CD8-positive, alpha-beta memory T cell (primary cell): ENCODE results near the gene NRN1. TPM values are rescaled to one million over a fixed set of nuclear protein-coding genes. Genes with fewer than 3 reads are reported as not detected.

Experiments used
- CTCF ChIA-PET: fragments of 350-600 bp; sonication (Branson Sonifier 250); formaldehyde crosslinking; loops from one replicate; lab custom pipeline; 2021; ENCODE audit warnings: antibody characterized with exemption; lab: Charles Lee
- POLR2A ChIA-PET: fragments of 350-600 bp; sonication (Branson Sonifier 250); formaldehyde crosslinking; loops from one replicate; lab custom pipeline; 2021; ENCODE audit warnings: antibody characterized with exemption; lab: Charles Lee
- DNase-seq, 5 donors: peaks; one replicate each; pipeline versions ENCODE4 v3.0.0 to v3.0.0-alpha.2; 2020 to 2022; ENCODE audit warnings: mixed read lengths in 1 of 5
- H3K27ac ChIP-seq: one replicate; pipeline ENCODE4 v1.7.0; 2013; ENCODE audit warnings: low read depth, mild to moderate bottlenecking, low read length, moderate library complexity
- H3K27me3 ChIP-seq: 2 replicates; pipeline ENCODE4 v1.7.0; 2013; ENCODE audit warnings: low read length, mild to moderate bottlenecking; ENCODE audit not compliant: insufficient read depth, poor library complexity, severe bottlenecking
- H3K36me3 ChIP-seq: 2 replicates; pipeline ENCODE4 v1.7.0; 2013; ENCODE audit warnings: mild to moderate bottlenecking, low read length, moderate library complexity; ENCODE audit not compliant: insufficient read depth
- H3K4me1 ChIP-seq: 2 replicates; pipeline ENCODE4 v1.7.0; 2013; ENCODE audit warnings: mild to moderate bottlenecking, low read length, moderate library complexity; ENCODE audit not compliant: insufficient read depth
- H3K4me3 ChIP-seq: 2 replicates; pipeline ENCODE4 v1.7.0; 2013; ENCODE audit warnings: mild to moderate bottlenecking, low read length
- H3K9me3 ChIP-seq: 2 replicates; pipeline ENCODE4 v1.7.0; 2013; ENCODE audit warnings: mild to moderate bottlenecking, low read length
- H3K27ac Mint-ChIP-seq, 8 donors: one replicate each; pipeline ENCODE4 v1.8.0; 2020 to 2021; ENCODE audit warnings: mixed read lengths in 8 of 8, mild to moderate bottlenecking in 6 of 8, inconsistent platforms in 3 of 8, moderate library complexity in 3 of 8
- H3K27me3 Mint-ChIP-seq, 2 donors: one replicate each; pipeline ENCODE4 v1.8.0; 2020 to 2021; ENCODE audit warnings: mixed read lengths in 2 of 2, mild to moderate bottlenecking in 1 of 2, moderate library complexity in 1 of 2
- H3K36me3 Mint-ChIP-seq, 3 donors: one replicate each; pipeline ENCODE4 v1.8.0; 2020 to 2021; ENCODE audit warnings: mixed read lengths in 3 of 3, inconsistent platforms in 1 of 3, mild to moderate bottlenecking in 1 of 3
- H3K4me1 Mint-ChIP-seq, 3 donors: one replicate each; pipeline ENCODE4 v1.8.0; 2020 to 2021; ENCODE audit warnings: mixed read lengths in 3 of 3, inconsistent platforms in 1 of 3, mild to moderate bottlenecking in 1 of 3
- H3K4me3 Mint-ChIP-seq, 7 donors: one replicate each; pipeline ENCODE4 v1.8.0; 2020 to 2021; ENCODE audit warnings: mixed read lengths in 7 of 7, mild to moderate bottlenecking in 6 of 7, moderate library complexity in 4 of 7, inconsistent platforms in 2 of 7
- H3K9me3 Mint-ChIP-seq, 5 donors: one replicate each; pipeline ENCODE4 v1.8.0; 2020 to 2022; ENCODE audit warnings: mixed read lengths in 5 of 5, mild to moderate bottlenecking in 3 of 5, moderate library complexity in 2 of 5, inconsistent platforms in 1 of 5
- polyA plus RNA-seq: library from polyadenylated mRNA; unstranded; fragments of 300-500 nt; fragmentation: Illumina TruSeq; gene quantifications from one replicate; pipeline ENCODE4 v1.2.3, GENCODE V29; 2021
- total RNA-seq, 2 experiments: library from RNA; stranded (reverse); gene quantifications; one replicate each; pipeline ENCODE4 v1.2.3, GENCODE V29; 2021

The NRN1 gene
- total and polyA plus RNA-seq, 3 experiments from 2014 or later: 0.24 to 0.61 TPM; not detected in 1

GRCh38 chr6:5995658-5995948 is 11.1 kb downstream of the NRN1 start:
- Mint-ChIP-seq H3K9me3 (peaks cover 0 to 35% (median 22%) of the 10 kb centered on the region in 5 donors), H3K4me3 (peak overlapping the region; percentile 65 to 95 (median 89)), H3K36me3 (peaks cover 2 to 3% (median 3%) of the 10 kb centered on the region in 3 donors), H3K27me3 (peaks cover 89 to 94% of the 10 kb centered on the region in 2 donors), H3K4me1 (peaks cover 44 to 56% (median 54%) of the 10 kb centered on the region in 3 donors), H3K27ac (peak overlapping the region in 3 of 8 donors; percentile 7 to 67 (median 31))
- H3K27me3 ChIP-seq: peaks cover 73% of the 10 kb centered on the region
- H3K27ac ChIP-seq: no peak overlapping the region
- no peaks in the 10 kb centered on the region for H3K36me3 ChIP-seq
- H3K9me3 ChIP-seq: no peaks in the 10 kb centered on the region
- no peak overlapping the region for H3K4me3 ChIP-seq
- DNase-seq: no peak
- POLR2A ChIA-PET: no interaction called here
- peaks cover 50% of the 10 kb centered on the region for H3K4me1 ChIP-seq
- CTCF ChIA-PET: interaction anchor here (1.3 to 2.5 kb wide), 2 partner anchors 10 to 12 kb away, joined by 3 to 11 read pairs; partner anchors contain the start of gene NRN1

DNA sequence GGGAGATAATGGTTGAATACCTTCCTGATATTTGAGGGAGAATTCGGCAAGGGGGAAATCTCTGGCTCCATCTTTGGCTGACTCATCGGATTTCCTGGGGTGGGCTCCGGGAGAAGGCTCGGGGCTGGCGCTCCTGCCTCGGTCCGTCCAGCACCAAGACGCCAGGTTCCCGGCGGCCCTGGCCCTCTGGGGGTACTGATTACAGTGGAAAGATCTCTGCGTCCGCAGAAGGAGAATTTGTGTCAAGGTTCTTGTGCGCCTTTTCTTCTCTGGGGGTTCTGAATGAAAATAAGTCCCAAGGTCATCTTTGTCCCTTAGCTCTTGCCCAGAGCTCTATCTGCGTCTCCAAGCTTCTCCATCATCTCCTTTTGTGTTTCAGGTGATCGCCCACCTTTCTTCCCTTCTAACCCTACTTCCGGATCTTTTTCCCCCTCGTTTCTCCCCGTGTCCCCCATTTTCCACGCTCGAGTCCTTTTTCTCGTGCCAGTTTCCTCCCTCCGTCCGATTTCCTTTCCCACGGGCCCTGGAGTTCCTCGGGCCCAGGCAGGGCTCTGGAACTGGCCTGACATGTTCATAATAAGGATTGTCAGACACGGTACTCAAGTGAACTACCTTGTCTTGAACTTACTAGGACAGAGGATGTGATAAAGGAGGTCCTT is 11.6 kb downstream of the NRN1 start:
- POLR2A ChIA-PET: no interaction called here
- Mint-ChIP-seq H3K4me1 (peaks cover 41 to 52% (median 50%) of the 10 kb centered on the region in 3 donors), H3K36me3 (peaks cover 2 to 3% (median 3%) of the 10 kb centered on the region in 3 donors)

DNA sequence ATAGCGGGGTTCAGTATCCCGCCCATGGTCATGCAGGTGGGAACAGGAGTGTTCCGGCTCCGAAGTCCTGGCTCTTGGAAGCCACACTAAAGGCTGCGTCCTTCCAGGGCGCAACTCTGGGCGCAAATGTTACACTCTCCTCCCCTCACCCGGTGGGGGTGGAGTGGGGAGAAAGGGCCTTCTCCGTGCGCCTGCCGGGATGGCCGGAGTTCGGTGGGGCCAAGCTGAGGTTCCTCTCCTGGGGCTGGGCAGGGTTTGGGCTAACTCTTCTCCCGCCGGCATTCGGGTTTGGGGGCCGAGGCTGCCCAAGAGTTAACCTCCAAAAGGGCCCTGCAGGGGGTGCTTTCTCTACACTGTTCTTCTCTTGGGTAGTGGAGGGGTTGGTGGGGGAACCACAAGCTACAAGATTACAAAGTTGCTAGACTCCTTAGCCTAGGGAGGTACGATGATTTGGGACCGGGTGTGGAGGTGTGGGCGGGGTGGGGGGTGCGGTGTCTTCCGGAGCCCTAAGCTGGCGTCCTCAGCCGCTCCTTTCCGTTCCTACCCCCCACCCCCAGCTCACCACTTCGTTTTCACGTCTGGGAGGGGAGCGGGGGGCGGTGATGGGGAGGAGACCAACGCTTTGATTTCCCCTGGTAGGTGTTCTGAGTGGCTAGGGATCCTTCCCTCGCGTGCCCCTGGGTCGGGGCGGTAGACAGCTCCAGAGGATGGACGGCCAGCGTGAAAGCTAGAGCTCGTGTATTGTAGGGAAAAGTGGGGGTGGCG is 12.3 kb downstream of the NRN1 start:
- H3K4me1 ChIP-seq: peaks cover 45% of the 10 kb centered on the region
- CTCF ChIA-PET: interaction anchor here (1.3 to 2.5 kb wide), 2 partner anchors 8 to 13 kb away, joined by 3 to 11 read pairs; partner anchors contain the start of gene NRN1

More for the DNA sequence above, 11.6 kb downstream of the NRN1 start:
- Mint-ChIP-seq H3K27me3 (peaks cover 84 to 93% of the 10 kb centered on the region in 2 donors), H3K4me3 (peak overlapping the region; percentile 65 to 95 (median 89)), H3K27ac (peak overlapping the region in 2 of 8 donors; percentile 26 to 67), H3K9me3 (peaks cover 0 to 30% (median 18%) of the 10 kb centered on the region in 5 donors)
- H3K9me3 ChIP-seq: no peaks in the 10 kb centered on the region
- H3K4me1 ChIP-seq: peaks cover 50% of the 10 kb centered on the region
- no peak overlapping the region for H3K27ac ChIP-seq
- DNase-seq: no peak
- CTCF ChIA-PET: interaction anchor here (1.3 to 2.5 kb wide), 2 partner anchors 9 to 13 kb away, joined by 3 to 11 read pairs; partner anchors contain the start of gene NRN1
- H3K36me3 ChIP-seq: no peaks in the 10 kb centered on the region
- peaks cover 68% of the 10 kb centered on the region for H3K27me3 ChIP-seq
- H3K4me3 ChIP-seq: no peak overlapping the region

GRCh38 chr6:5992551-5993225 is 14.0 kb downstream of the NRN1 start:
- Histone ChIP-seq H3K9me3 (no peaks in the 10 kb centered on the region), H3K27ac (no peak overlapping the region), H3K4me3 (no peak overlapping the region), H3K4me1 (peaks cover 33% of the 10 kb centered on the region), H3K27me3 (peaks cover 45% of the 10 kb centered on the region), H3K36me3 (no peaks in the 10 kb centered on the region)
- Mint-ChIP-seq H3K36me3 (peaks cover 2 to 3% (median 3%) of the 10 kb centered on the region in 3 donors), H3K27me3 (peaks cover 71 to 95% of the 10 kb centered on the region in 2 donors), H3K27ac (no peak overlapping the region), H3K4me3 (no peak overlapping the region), H3K9me3 (peaks cover 0 to 16% (median 6%) of the 10 kb centered on the region in 5 donors), H3K4me1 (peaks cover 26 to 32% (median 30%) of the 10 kb centered on the region in 3 donors)
- CTCF ChIA-PET: no interaction called here
- POLR2A ChIA-PET: no interaction called here
- DNase-seq: no peak

More for the DNA sequence above, 12.3 kb downstream of the NRN1 start:
- POLR2A ChIA-PET: no interaction called here
- peaks cover 35 to 45% (median 43%) of the 10 kb centered on the region in 3 donors for H3K4me1 Mint-ChIP-seq
- no peak overlapping the region for H3K4me3 ChIP-seq
- peaks cover 77 to 93% of the 10 kb centered on the region in 2 donors for H3K27me3 Mint-ChIP-seq
- no peak for DNase-seq
- no peak overlapping the region for H3K27ac ChIP-seq
- H3K36me3 ChIP-seq: no peaks in the 10 kb centered on the region
- no peaks in the 10 kb centered on the region for H3K9me3 ChIP-seq
- H3K9me3 Mint-ChIP-seq: peaks cover 0 to 23% (median 16%) of the 10 kb centered on the region in 5 donors
- peak overlapping the region in 1 of 8 donors; percentile 26 for H3K27ac Mint-ChIP-seq
- H3K4me3 Mint-ChIP-seq: peak overlapping the region in 4 of 7 donors; percentile 8 to 95 (median 44)
- peaks cover 61% of the 10 kb centered on the region for H3K27me3 ChIP-seq
- peaks cover 2 to 3% (median 3%) of the 10 kb centered on the region in 3 donors for H3K36me3 Mint-ChIP-seq

GRCh38 chr6:5990786-5991185 is 15.9 kb downstream of the NRN1 start:
- H3K27me3 Mint-ChIP-seq: peaks cover 55 to 92% of the 10 kb centered on the region in 2 donors
- H3K4me3 Mint-ChIP-seq: no peak overlapping the region
- no peak for DNase-seq
- H3K36me3 Mint-ChIP-seq: peaks cover 0 to 3% (median 2%) of the 10 kb centered on the region in 3 donors
- Histone ChIP-seq H3K27me3 (peaks cover 26% of the 10 kb centered on the region), H3K27ac (no peak overlapping the region), H3K4me1 (peaks cover 20% of the 10 kb centered on the region), H3K9me3 (no peaks in the 10 kb centered on the region), H3K4me3 (no peak overlapping the region), H3K36me3 (no peaks in the 10 kb centered on the region)
- POLR2A ChIA-PET: no interaction called here
- H3K9me3 Mint-ChIP-seq: peaks cover 0 to 13% (median 6%) of the 10 kb centered on the region in 5 donors
- CTCF ChIA-PET: no interaction called here
- peaks cover 10 to 13% (median 13%) of the 10 kb centered on the region in 3 donors for H3K4me1 Mint-ChIP-seq
- no peak overlapping the region for H3K27ac Mint-ChIP-seq

DNA sequence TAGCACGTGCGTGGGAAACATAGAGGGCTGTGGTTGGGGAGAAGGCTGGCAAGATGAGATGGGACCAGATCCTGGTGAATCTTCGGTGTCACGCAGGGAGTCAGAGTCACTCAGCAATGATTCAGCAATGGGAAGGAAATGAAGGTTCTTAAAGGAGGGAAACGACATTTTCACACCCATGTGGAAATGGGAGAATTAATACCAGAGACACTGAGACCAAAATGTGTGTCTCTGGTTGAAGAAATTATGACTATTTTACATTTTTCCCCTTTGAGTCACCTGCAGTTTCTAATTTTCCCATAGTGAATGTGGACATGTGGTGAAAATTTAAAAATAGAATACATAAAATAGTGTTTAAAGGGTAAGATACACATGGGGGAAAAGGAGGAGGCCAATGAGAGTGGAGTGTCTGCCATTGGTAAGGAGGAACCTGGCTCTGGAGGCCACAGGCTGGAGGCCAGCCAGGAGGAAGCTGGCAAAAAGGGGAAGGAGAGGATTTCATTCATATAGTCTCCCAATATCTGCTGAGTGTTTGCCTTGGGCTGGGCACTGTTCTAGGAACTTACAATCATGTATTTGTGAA is 17.5 kb downstream of the NRN1 start:
- Histone ChIP-seq H3K4me3 (no peak overlapping the region), H3K9me3 (no peaks in the 10 kb centered on the region), H3K36me3 (no peaks in the 10 kb centered on the region), H3K27me3 (peaks cover 10% of the 10 kb centered on the region), H3K27ac (no peak overlapping the region), H3K4me1 (peaks cover 10% of the 10 kb centered on the region)
- no peak for DNase-seq
- Mint-ChIP-seq H3K27ac (peak overlapping the region in 1 of 8 donors; percentile 62), H3K27me3 (peaks cover 40 to 79% of the 10 kb centered on the region in 2 donors), H3K9me3 (peaks cover 0 to 6% (median 0%) of the 10 kb centered on the region in 5 donors), H3K36me3 (peaks cover 0 to 7% (median 2%) of the 10 kb centered on the region in 3 donors), H3K4me1 (peaks cover 2 to 3% (median 3%) of the 10 kb centered on the region in 3 donors), H3K4me3 (no peak overlapping the region)
- ChIA-PET POLR2A (no interaction called here), CTCF (no interaction called here)

- H3K36me3 Mint-ChIP-seq: peaks cover 0 to 4% (median 0%) of the 10 kb centered on the region in 3 donors
- Histone ChIP-seq H3K36me3 (no peaks in the 10 kb centered on the region), H3K4me3 (no peak overlapping the region), H3K4me1 (peaks cover 16% of the 10 kb centered on the region), H3K9me3 (no peaks in the 10 kb centered on the region), H3K27me3 (no peaks in the 10 kb centered on the region), H3K27ac (no peak overlapping the region)
- no peak for DNase-seq
- no peak overlapping the region for H3K27ac Mint-ChIP-seq
- H3K27me3 Mint-ChIP-seq: peaks cover 25 to 68% of the 10 kb centered on the region in 2 donors
- no peak overlapping the region for H3K4me3 Mint-ChIP-seq
- H3K9me3 Mint-ChIP-seq: no peaks in the 10 kb centered on the region
- ChIA-PET POLR2A (no interaction called here), CTCF (interaction anchor here (0.9 to 1.5 kb wide), 3 partner anchors 8 to 12 kb away, joined by 3 to 4 read pairs (median 3); no protein-coding TSS in a partner anchor)
- peaks cover 5 to 9% (median 7%) of the 10 kb centered on the region in 3 donors for H3K4me1 Mint-ChIP-seq
Measured at GRCh38 chr6:5986861-5987260, 19.9 kb downstream of the NRN1 start.
